Osteoblast (primary cell): ENCODE data around the gene PHLPP1. TPM values are rescaled to one million over a fixed set of nuclear protein-coding genes. Genes with fewer than 3 reads are reported as not detected.

Experiments
- DNase-seq: peaks from one replicate; pipeline ENCODE4 v3.0.0; 2011; ENCODE audit warnings: low spot score, mixed read lengths; ENCODE audit not compliant: insufficient read length; ENCODE audit errors: missing footprints
- H2AFZ ChIP-seq: 2 replicates; pipeline ENCODE4 v1.6.0; 2011; ENCODE audit warnings: mild to moderate bottlenecking, low read length
- H3K27ac ChIP-seq: 2 replicates; pipeline ENCODE4 v1.5.1; 2011; ENCODE audit warnings: mild to moderate bottlenecking, low read depth, low read length, moderate library complexity
- H3K27me3 ChIP-seq: 2 replicates; pipeline ENCODE4 v1.6.0; 2012; ENCODE audit warnings: mild to moderate bottlenecking, control low read depth, inconsistent platforms, low read length, moderate library complexity; ENCODE audit not compliant: insufficient read depth
- H3K36me3 ChIP-seq: 2 replicates; pipeline ENCODE4 v1.5.1; 2011; ENCODE audit warnings: mild to moderate bottlenecking, low read length, control low read depth, moderate library complexity; ENCODE audit not compliant: insufficient read depth
- H3K4me1 ChIP-seq: 2 replicates; pipeline ENCODE4 v1.5.1; 2011; ENCODE audit warnings: mild to moderate bottlenecking, low read length, control low read depth, moderate library complexity; ENCODE audit not compliant: insufficient read depth
- H3K4me2 ChIP-seq: 2 replicates; pipeline ENCODE4 v1.6.0; 2011; ENCODE audit warnings: mild to moderate bottlenecking, low read length; ENCODE audit not compliant: insufficient read depth
- H3K4me3 ChIP-seq: fragments of 200-600 bp; sonication (generic); 3 replicates; pipeline ENCODE4 v1.5.1; 2012; ENCODE audit warnings: mild to moderate bottlenecking, low read length, inconsistent platforms; ENCODE audit not compliant: insufficient read depth
- H3K79me2 ChIP-seq: 2 replicates; pipeline ENCODE4 v1.6.0; 2012; ENCODE audit warnings: mild to moderate bottlenecking, low read length, control low read depth, inconsistent platforms; ENCODE audit not compliant: insufficient read depth
- H3K9me3 ChIP-seq: 2 replicates; pipeline ENCODE4 v1.5.1; 2011; ENCODE audit warnings: low read depth, low read length, control low read depth
- H4K20me1 ChIP-seq: 2 replicates; pipeline ENCODE4 v1.6.0; 2012; ENCODE audit warnings: mild to moderate bottlenecking, low read length, control low read depth; ENCODE audit not compliant: insufficient read depth
- CTCF ChIP-seq: IDR thresholded peaks from 2 replicates; pipeline ENCODE4 v1.5.1; 2011; ENCODE audit warnings: mild to moderate bottlenecking, low read depth, low read length, moderate library complexity; ENCODE audit errors: extremely low read depth
- total RNA-seq: library from RNA; depleted of rRNA; stranded (reverse); fragments of >200 nt; gene quantifications from 2 replicates; pipeline ENCODE4 v1.2.3, GENCODE V29; 2012

The PHLPP1 gene
- total RNA-seq, 1 donor = 6.9 TPM

- H3K9me3 ChIP-seq = no peaks in the 10 kb centered on the region
- no peak for TF ChIP-seq CTCF
- H3K36me3 ChIP-seq = no peaks in the 10 kb centered on the region
- H3K4me2 ChIP-seq = no peak overlapping the region
- H3K79me2 ChIP-seq = peaks cover 2% of the 10 kb centered on the region
- H3K4me1 ChIP-seq = peaks cover 23% of the 10 kb centered on the region
- H3K27me3 ChIP-seq = no peaks in the 10 kb centered on the region
- no peak overlapping the region for H3K27ac ChIP-seq
- no peak overlapping the region for H3K4me3 ChIP-seq
- no peak overlapping the region for H2AFZ ChIP-seq
- no peak for DNase-seq
- no peaks in the 10 kb centered on the region for H4K20me1 ChIP-seq
These were observed 40.1 kb downstream of the PHLPP1 start for GRCh38 chr18:62755454-62755853.

GRCh38 chr18:62755946-62756345, 40.6 kb downstream of the PHLPP1 start:
- H3K27me3 ChIP-seq = no peaks in the 10 kb centered on the region
- no peak overlapping the region for H3K27ac ChIP-seq
- no peaks in the 10 kb centered on the region for H4K20me1 ChIP-seq
- no peaks in the 10 kb centered on the region for H3K9me3 ChIP-seq
- TF ChIP-seq CTCF = no peak
- no peak overlapping the region for H3K4me2 ChIP-seq
- H3K4me3 ChIP-seq = no peak overlapping the region
- H3K36me3 ChIP-seq = no peaks in the 10 kb centered on the region
- no peak for DNase-seq
- H2AFZ ChIP-seq = no peak overlapping the region
- peaks cover 2% of the 10 kb centered on the region for H3K79me2 ChIP-seq
- H3K4me1 ChIP-seq = peaks cover 21% of the 10 kb centered on the region

- Histone ChIP-seq H2AFZ (no peak overlapping the region), H3K27ac (no peak overlapping the region), H4K20me1 (no peaks in the 10 kb centered on the region), H3K79me2 (peaks cover 2% of the 10 kb centered on the region), H3K4me3 (no peak overlapping the region), H3K36me3 (no peaks in the 10 kb centered on the region), H3K9me3 (no peaks in the 10 kb centered on the region), H3K4me1 (peaks cover 13% of the 10 kb centered on the region), H3K4me2 (no peak overlapping the region), H3K27me3 (no peaks in the 10 kb centered on the region)
- no peak for TF ChIP-seq CTCF
- DNase-seq = no peak
These were observed 42.2 kb downstream of the PHLPP1 start for GRCh38 chr18:62757399-62758010.

GRCh38 chr18:62758591-62758990, 43.2 kb downstream of the PHLPP1 start:
- H3K79me2 ChIP-seq = peaks cover 2% of the 10 kb centered on the region
- no peak for DNase-seq
- no peak overlapping the region for H3K4me3 ChIP-seq
- no peaks in the 10 kb centered on the region for H3K9me3 ChIP-seq
- H3K4me1 ChIP-seq = peaks cover 13% of the 10 kb centered on the region
- no peak for TF ChIP-seq CTCF
- no peaks in the 10 kb centered on the region for H4K20me1 ChIP-seq
- H2AFZ ChIP-seq = no peak overlapping the region
- no peak overlapping the region for H3K4me2 ChIP-seq
- H3K27me3 ChIP-seq = no peaks in the 10 kb centered on the region
- no peak overlapping the region for H3K27ac ChIP-seq
- no peaks in the 10 kb centered on the region for H3K36me3 ChIP-seq
